PFSK-1 (cell line): ENCODE results near the gene UNC5B.

Experiments
- FOXP2 ChIP-seq: optimal IDR thresholded peaks from 2 replicates; pipeline ENCODE3; 2011; ENCODE audit warnings: borderline replicate concordance, control low read depth, inconsistent platforms; ENCODE audit not compliant: insufficient read depth; ENCODE audit errors: extremely low read length, extremely low read depth
- POLR2AphosphoS5 ChIP-seq: IDR thresholded peaks from 2 replicates; pipeline ENCODE4 v1.6.1; 2012; ENCODE audit warnings: low read depth, mild to moderate bottlenecking, control low read depth, low read length, moderate library complexity
- REST ChIP-seq, 2 experiments: IDR thresholded peaks; 2 replicates each; pipeline versions ENCODE4 v1.6.1 to v1.8.0; 2011 to 2012; ENCODE audit warnings: low read depth in 2 of 2, low read length in 2 of 2, control low read depth in 1 of 2, inconsistent platforms in 1 of 2, mild to moderate bottlenecking in 1 of 2, moderate library complexity in 1 of 2; ENCODE audit not compliant: insufficient read depth in 1 of 2
- SIN3A ChIP-seq: IDR thresholded peaks from 2 replicates; pipeline ENCODE4 v1.6.1; 2012; ENCODE audit warnings: mild to moderate bottlenecking, low read length, moderate library complexity, borderline replicate concordance; ENCODE audit not compliant: insufficient read depth
- TAF1 ChIP-seq: IDR thresholded peaks from 2 replicates; pipeline ENCODE4 v1.6.1; 2012; ENCODE audit warnings: low read length, control low read depth, borderline replicate concordance; ENCODE audit not compliant: insufficient read depth

UNC5B gene

GRCh38 chr10:71232089-71232998 is 20.0 kb downstream of the UNC5B start:
- TF ChIP-seq REST (IDR thresholded peaks at IDR 0.05; ENCODE audit: insufficient read depth in 1 of 2, low read depth in 2 of 2, low read length in 2 of 2): no peak
- no peak for TF ChIP-seq FOXP2
- TF ChIP-seq POLR2AphosphoS5: no peak
- no peak for TF ChIP-seq SIN3A
- no peak for TF ChIP-seq TAF1

- TF ChIP-seq TAF1 (no peak), REST (IDR thresholded peaks at IDR 0.05; ENCODE audit: insufficient read depth in 1 of 2, low read depth in 2 of 2, low read length in 2 of 2) (no peak), SIN3A (no peak), POLR2AphosphoS5 (no peak), FOXP2 (no peak)
Observed at GRCh38 chr10:71233482-71233892, 21.1 kb downstream of the UNC5B start.

GRCh38 chr10:71234004-71234894 is 21.9 kb downstream of the UNC5B start:
- no peak for TF ChIP-seq FOXP2
- no peak for TF ChIP-seq SIN3A
- no peak for TF ChIP-seq POLR2AphosphoS5
- TF ChIP-seq TAF1: no peak
- TF ChIP-seq REST (IDR thresholded peaks at IDR 0.05; ENCODE audit: insufficient read depth in 1 of 2, low read depth in 2 of 2, low read length in 2 of 2): no peak

GRCh38 chr10:71234970-71235685 is 22.8 kb downstream of the UNC5B start:
- TF ChIP-seq FOXP2: no peak
- no peak for TF ChIP-seq REST (IDR thresholded peaks at IDR 0.05; ENCODE audit: insufficient read depth in 1 of 2, low read depth in 2 of 2, low read length in 2 of 2)
- TF ChIP-seq SIN3A: no peak
- TF ChIP-seq POLR2AphosphoS5: no peak
- TF ChIP-seq TAF1: no peak
